GM10248 (cell line): ENCODE data around the gene KCNQ1.

ENCODE experiments used
- CTCF ChIA-PET: fragments of 300-600 bp; sonication (Branson Sonifier 250); formaldehyde crosslinking; extraction: SDS; loops from one replicate; lab custom pipeline; 2021; ENCODE audit warnings: antibody characterized with exemption; lab: Yijun Ruan, JAX
- POLR2A ChIA-PET: fragments of 350-650 bp; sonication (Branson Sonifier 250); formaldehyde crosslinking; extraction: SDS; loops from one replicate; lab custom pipeline; 2020; ENCODE audit warnings: antibody characterized with exemption; lab: Yijun Ruan, JAX
- DNase-seq: peaks from one replicate; pipeline ENCODE4 v3.0.0; 2012; ENCODE audit errors: extremely low spot score
- CTCF ChIP-seq: IDR thresholded peaks from 2 replicates; pipeline ENCODE4 v1.5.1; 2012; ENCODE audit warnings: mild to moderate bottlenecking, low read depth; ENCODE audit errors: extremely low read depth, missing control alignments, control extremely low read depth

Gene KCNQ1

GRCh38 chr11:2779499-2779980, 334.7 kb downstream of the KCNQ1 start:
- POLR2A ChIA-PET: no interaction called here
- no peak for DNase-seq

GRCh38 chr11:2779981-2780849, 335.4 kb downstream of the KCNQ1 start:
- TF ChIP-seq CTCF: no peak
- ChIA-PET POLR2A (no interaction called here), CTCF (no interaction called here)
- DNase-seq: no peak

More at GRCh38 chr11:2779499-2779980, 334.7 kb downstream of the KCNQ1 start:
- CTCF ChIA-PET: no interaction called here
- no peak for TF ChIP-seq CTCF

- POLR2A ChIA-PET: no interaction called here
- CTCF ChIA-PET: no interaction called here
- no peak for DNase-seq
- TF ChIP-seq CTCF: no peak
Observed at GRCh38 chr11:2780850-2781407, 336.1 kb downstream of the KCNQ1 start.

GRCh38 chr11:2781408-2782274, 336.8 kb downstream of the KCNQ1 start:
- ChIA-PET CTCF (no interaction called here), POLR2A (no interaction called here)
- no peak for DNase-seq
- TF ChIP-seq CTCF: no peak

- CTCF ChIA-PET: no interaction called here
- TF ChIP-seq CTCF: no peak
- POLR2A ChIA-PET: no interaction called here
- DNase-seq: no peak
Observed at GRCh38 chr11:2782769-2783168, 338.0 kb downstream of the KCNQ1 start.

GRCh38 chr11:2783536-2784082, 338.8 kb downstream of the KCNQ1 start:
- ChIA-PET POLR2A (no interaction called here), CTCF (no interaction called here)
- no peak for TF ChIP-seq CTCF
- DNase-seq: no peak
